GM10847 (cell line): Measurements from ENCODE around the gene NRXN3.

Experiments used
- POLR2A ChIP-seq: IDR thresholded peaks from 2 replicates; pipeline ENCODE4 v1.6.1; 2011; ENCODE audit not compliant: insufficient read length; ENCODE audit errors: extremely low read depth

The NRXN3 gene

DNA sequence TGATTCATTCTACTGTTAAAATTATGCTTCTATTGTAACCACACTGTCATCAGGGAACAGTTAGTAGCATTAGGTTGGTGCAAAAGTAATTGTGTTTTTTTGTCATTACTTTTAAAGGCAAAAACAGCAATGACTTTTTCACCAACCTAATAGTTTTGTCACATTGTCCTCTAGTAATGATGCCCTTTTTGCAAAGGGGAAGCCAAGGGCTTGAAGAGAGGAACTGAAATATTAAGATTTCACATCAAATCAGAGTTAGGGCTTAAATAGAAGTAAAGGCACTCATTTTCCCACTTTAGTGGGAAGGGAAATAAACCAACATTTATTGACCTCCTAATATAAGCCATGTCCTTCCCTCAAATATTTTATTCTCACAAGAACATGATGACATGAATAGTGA, 273.7 kb downstream of the NRXN3 start:
- no peak for TF ChIP-seq POLR2A

DNA sequence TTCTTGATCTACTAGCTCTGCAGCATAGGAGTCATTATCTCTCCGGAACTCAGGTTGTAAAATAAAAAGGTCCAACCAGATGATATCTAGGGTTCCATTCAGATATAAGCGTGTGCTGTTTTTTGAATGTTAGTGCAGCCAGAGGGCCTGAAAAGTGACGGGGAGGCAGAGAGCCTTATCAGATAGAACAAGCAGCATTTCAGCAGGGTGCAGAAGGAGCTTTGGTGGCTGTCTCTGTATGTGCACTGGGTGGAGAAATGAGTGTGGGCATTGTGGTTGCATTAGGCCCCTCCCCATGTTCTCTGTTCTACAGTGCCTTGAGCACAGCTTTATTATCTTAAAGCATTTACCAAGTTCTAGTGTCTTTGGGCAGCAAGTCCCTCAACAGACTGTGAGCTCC, 275.1 kb downstream of the NRXN3 start:
- TF ChIP-seq POLR2A = no peak

DNA sequence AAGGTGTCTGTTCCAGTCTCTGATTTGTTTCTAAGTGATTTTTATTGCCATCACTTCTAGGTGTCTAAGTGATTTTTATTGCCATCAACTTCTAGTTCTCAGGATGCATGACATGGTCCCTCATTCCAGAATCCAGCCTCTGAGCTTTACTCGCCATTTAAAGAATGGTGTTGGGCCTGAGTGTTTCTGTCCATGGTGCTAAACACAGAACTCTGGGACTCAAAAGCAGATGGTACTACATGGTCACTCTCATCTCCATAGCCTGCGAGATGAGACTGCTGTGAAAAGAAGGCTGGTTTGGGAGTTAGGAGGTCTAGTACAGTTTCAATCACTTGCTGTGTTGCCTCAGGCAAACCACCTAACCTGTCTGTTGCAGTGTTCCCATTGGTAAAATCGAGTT, 276.6 kb downstream of the NRXN3 start:
- no peak for TF ChIP-seq POLR2A

DNA sequence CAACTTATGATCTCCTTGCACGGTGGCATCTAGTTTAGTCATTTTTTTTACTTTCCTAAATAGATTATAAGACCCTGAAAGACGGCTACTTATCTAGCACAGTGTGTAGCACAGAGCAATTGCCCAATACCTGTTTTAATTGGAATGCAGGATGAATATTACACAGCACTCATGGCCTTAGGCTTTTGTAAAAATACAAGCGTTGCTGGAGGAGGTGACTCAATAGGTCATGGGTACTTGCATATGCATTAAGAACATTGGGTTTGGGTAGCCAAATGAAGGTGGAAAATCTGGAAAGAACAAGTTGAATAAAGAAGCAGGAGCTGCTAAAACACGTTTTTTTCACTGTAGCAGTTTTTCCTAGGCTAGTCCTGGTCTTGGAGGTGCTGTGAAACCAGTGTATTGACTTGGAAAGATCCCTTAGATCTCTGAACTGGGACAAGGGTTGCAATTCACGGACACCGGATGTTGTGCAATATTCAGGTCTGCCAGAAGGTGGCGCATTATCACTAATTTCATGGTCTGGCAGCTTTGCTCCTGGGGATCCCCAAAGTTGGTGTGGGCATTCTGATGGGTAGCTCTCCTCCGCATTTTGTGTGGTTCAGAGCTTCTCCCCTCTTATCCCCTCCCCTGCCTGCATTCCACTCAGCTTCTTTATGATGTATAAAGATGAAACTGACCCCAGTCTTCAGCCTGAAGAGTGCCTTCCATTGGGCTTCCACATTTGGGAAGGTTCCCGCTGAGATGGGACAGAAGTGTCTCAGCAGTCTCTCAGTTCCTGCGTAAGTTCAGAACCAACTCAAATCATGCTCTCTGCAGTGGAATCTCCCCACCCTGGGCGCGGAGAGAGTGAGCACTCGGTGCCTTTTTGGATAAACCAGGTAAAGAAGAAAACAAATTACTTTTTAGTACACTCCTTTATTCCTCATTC, 278.3 kb downstream of the NRXN3 start:
- no peak for TF ChIP-seq POLR2A

DNA sequence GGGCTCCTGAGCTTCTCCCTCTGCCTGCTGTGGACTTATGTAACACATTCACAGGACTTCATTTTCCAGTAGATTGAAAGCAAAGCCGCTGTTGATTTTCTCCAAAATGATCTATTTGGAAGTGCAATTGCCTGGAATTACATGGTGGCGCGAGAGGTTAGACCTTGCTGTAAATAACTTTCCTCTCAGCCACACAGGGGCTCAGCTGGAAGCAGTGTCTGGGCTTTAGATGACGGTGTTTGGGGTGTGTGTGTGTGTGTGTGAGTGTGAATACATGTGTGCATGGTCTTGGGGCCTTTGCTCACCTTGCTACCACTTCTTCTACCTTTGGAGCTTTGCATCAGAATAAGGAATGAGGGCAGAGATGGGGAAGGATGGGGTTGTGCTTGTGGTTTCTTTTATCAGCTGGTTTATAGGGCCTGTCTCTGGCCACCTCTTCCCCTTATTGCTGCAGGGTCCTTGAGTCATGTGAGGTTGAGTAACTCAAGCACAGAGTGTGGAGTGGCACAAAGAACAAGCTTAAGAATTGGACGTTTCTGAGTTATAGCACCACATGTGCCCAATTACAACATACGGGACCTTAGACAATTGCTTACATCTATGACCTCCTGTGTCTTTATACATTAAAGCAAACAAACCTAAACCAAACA, 280.6 kb downstream of the NRXN3 start:
- TF ChIP-seq POLR2A = no peak

DNA sequence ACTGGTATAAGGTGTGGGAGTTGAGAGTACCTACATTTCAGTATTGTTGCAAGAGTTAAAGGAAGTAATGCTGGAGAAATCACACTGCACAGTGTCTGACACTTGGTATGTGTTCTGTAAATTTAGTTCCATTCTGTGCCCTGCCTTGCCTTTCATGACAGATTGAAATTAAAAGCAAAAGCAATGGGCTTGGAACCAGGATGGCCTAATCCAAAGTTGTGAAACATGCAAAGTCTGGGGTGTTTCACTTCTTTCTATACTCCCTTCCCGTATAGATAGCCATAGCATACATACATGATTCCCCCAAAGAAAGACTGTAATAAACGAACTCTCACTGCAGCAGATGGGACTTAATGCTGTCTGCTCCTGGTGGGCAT, 281.1 kb downstream of the NRXN3 start:
- TF ChIP-seq POLR2A = no peak

DNA sequence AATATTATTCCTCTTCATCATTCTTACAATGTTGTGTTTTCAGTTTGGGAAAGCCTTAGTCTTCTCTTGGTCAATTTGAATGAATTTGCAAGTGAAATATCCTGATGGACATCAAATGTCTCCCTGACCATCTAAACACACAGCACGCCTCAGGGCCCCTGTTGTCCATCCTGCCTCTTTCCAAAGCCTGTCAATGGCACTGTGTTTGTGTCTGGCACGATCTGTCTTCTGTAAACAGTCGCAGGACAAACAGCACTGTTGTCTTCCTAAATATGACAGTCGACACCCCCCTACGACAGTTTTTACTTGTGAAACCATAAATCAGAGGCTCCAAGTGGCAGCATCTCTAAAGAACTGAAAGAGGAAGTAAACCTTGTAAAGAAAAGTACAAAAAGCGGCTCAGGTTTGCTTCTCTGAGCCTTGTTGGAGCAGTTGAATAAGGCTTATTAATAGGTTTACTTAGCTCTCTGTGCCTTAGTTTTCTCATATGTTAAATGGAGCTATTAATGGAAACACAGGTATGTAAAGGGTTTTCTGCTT, 285.8 kb downstream of the NRXN3 start:
- no peak for TF ChIP-seq POLR2A

DNA sequence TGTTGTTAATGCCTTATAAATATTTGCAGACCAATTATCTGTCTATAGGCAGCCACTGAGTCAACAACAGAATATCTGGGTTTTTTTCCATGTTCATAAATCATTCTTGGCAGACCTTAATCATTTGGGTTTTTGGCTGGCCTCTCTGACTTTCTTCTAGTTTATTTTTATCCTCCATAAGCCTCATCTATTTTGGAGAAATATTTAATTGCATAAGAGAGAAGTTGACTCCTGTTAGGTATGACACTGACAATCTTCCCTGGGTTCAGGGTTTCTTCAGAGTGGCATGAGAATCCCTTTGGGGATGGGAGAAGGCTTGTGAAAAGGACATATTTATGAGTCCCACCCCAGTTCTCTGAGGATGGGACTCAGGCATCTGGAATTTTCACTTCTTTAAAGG, 299.8 kb downstream of the NRXN3 start:
- TF ChIP-seq POLR2A = no peak

DNA sequence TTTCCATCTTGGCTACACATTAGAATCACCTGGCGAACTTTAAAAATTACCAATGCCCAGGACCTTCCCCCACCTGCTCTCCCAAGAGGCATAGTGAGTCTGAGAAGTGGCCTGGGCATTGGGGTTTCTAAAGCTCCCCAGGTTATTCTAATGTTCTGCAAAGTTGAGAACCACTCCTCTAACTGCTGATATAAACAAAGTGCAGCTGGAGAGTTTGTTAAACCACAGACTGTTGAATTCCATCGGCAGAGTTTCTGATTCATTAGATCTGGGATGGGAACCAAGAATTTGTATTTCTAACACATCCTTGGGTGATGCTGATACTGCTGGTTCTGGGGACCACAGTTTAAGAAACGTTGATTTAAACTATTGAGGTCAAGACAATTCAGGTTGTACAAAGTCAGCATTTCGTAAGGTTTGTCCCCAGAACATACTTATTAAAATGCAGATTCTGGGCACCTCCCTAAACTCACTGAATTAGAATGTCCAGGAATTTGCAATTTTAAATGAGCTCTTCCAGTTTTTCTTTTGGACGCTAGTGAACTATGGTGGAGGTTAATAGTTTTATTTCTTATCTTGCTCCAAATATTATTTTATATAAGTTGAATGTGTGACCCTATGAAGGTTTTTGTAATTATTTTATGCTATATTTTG, 309.1 kb downstream of the NRXN3 start:
- TF ChIP-seq POLR2A = no peak

DNA sequence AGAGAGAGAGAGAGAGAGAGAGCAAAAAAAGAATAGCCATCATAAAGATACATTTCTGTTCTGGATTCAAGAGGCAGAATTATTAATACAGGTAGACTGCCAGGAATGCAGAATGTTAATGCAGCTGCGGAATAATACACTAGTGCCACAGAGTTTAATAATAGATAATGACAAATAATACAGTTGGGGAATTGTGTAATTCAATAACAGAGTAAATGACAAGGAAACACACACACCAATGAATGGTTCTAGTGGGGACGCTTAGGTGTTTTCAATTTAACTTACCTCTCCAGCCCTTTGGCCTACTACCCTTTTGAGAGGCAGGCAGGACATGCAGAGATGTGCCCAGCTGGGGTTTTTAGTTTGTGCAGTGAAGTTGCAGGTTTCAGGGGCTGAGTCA, 313.9 kb downstream of the NRXN3 start:
- no peak for TF ChIP-seq POLR2A

DNA sequence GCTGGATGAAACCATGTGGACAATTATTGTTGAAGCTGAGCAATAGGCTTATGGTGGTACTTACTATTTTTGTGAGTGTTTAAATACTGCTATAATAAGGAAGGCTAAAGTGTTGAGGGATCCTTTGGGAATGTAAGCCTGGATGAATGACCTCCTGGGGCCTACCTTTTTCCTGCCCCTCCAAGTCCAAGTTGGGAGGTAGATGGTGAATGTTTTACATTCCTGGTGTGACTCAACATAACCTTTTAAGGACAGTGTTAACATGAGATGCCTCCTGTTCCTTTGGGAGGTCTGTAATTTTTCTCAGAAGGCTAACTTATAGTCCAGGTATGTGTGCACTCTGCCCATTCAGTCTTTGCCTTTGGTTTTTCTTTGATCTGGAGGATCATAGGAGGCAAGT, 315.9 kb downstream of the NRXN3 start:
- TF ChIP-seq POLR2A = no peak

DNA sequence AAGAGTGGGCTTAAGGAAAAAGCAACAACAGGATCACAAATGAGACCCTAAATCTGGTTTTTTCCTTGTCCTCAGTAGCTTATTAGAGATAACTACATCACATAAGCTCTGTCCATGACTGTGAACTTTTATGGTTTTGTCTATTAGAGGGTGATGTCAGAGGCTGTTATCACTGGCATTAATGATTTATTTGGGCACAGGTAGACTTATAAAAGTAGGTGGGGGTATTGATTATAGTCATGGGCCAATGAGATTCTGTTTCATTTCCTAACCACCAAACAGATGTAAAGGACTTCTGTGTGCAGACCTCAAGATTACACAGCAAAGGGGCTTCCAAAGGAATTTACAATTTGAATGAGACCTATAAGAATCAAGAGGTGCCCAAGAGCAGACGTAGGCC, 316.4 kb downstream of the NRXN3 start:
- TF ChIP-seq POLR2A = no peak

DNA sequence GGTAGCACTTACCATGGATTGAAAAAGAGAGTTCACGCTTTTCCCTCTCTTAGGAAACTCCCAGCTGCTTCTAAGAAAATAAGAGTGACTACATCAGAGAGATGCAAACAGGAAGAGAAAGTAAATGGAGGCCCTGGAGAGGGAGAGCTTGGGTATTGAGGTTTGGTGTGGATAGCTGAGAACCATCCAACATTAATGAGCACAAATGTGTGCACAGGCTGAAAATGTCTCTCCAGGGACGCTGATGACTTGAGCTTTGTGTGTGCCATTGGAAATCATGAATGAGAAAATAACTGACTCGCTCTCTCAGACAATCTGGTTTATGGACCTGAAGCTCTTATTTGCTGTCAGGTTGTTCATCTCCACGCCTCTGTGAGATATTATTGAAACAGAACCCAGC, 318.8 kb downstream of the NRXN3 start:
- TF ChIP-seq POLR2A = no peak

DNA sequence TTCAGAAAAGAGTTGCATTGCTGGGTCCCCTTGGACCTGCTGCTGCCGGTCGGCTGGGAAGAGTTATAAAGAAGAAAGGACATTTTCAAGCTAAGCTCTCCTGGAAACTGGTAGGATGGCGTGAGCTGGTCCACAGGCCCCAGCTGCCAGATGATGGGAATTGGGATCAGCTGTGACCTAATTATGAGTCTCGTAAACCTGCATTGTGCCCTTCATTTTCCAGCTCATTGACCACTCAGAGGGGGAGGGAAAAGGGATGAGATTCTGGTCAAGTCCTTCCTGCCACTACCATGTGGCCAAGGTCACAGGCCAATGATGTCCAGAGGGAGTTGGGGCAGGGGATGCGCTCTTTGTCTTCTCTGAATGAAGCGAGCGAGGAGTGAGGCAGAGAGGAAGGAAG, 320.9 kb downstream of the NRXN3 start:
- no peak for TF ChIP-seq POLR2A

DNA sequence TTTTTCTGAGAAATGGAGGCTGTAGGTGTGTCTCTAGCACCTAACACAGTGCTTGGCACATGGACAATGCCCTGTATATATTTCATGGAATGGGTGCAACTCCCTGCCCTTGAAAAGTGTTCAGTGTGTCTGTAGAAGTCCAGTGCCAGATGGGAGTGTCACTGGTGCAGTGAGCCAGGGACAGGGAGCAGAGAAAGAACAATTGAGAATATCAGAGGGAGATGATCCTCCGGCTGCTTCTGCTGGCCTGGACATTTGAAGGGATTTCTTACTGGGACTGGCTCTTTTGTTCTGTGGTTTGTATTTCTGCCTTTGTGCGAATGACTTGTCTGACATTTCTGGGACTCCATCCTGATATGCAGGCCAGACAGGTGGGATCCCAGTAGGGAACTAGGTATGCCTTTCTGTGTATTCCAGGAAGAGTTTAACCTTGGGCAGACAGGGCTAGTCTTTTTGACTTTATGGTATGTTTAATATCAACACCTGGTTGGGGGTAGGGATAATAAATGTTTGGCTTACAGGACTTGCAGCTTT, 328.0 kb downstream of the NRXN3 start:
- no peak for TF ChIP-seq POLR2A

DNA sequence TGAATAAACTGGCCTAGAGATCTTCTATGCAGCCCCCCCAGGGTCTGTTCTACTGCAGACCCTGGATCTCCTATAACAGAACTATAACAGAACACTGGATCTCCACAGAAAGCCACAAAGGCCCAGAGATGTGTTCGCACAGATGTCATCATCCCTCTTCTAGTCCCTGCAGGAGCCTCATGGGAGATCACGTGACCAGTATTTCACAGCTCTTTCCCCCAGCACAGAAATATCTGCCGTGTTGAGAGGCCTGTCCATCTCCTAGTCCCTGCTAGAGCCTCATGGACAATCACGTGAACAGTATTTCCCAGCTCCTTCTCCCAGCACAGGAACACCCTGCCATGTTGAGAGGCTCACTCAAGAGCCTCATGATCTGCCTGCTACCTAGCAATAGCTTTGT, 331.7 kb downstream of the NRXN3 start:
- TF ChIP-seq POLR2A = no peak

DNA sequence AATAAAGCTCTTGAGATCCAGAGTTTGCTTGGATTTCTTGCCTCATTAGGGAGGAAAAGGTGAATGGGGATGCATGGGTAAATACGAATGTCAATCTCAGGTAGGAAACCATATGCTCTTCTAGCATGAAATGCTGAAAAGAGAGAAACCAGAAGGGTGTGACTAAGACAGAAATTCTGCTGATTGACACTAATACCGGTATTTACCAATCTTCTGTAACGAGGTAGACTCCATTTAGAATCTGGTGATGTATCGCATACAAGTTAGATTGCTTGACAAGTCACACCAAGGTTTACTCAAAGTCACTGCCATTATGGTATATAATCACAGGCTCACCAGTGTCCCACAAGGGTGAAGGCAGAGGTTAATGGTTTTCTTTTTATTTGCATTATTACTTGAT, 337.9 kb downstream of the NRXN3 start:
- TF ChIP-seq POLR2A = no peak
